WTC11 (cell line): ENCODE data around the gene LY6G5B. TPM values are rescaled to one million over a fixed set of nuclear protein-coding genes. Genes with fewer than 3 reads are reported as not detected.

Experiments
- ATAC-seq: fragments of 200-7000 bp; cut with Tn5 transposase; 2 replicates; pipeline ENCODE4 v1.10.0; 2021; ENCODE audit warnings: mild to moderate bottlenecking, moderate library complexity
- CTCF ChIA-PET: fragments of 300-600 bp; sonication (Branson Sonifier 250); formaldehyde crosslinking; loops from one replicate; lab custom pipeline; 2021; ENCODE audit warnings: antibody characterized with exemption; lab: Charles Lee
- POLR2A ChIA-PET: fragments of 350-600 bp; sonication (Branson Sonifier 250); formaldehyde crosslinking; loops from one replicate; lab custom pipeline; 2021; ENCODE audit warnings: antibody characterized with exemption; lab: Charles Lee
- DNase-seq: peaks from one replicate; pipeline ENCODE4 v3.0.0; 2021; ENCODE audit warnings: low spot score
- H3K27ac Mint-ChIP-seq: 2 replicates; pipeline ENCODE4 v1.8.0; 2021; ENCODE audit warnings: mixed read lengths
- H3K27me3 Mint-ChIP-seq: 2 replicates; pipeline ENCODE4 v1.8.0; 2021; ENCODE audit warnings: low read depth, mild to moderate bottlenecking, moderate library complexity, mixed read lengths
- H3K36me3 Mint-ChIP-seq: 2 replicates; pipeline ENCODE4 v1.8.0; 2021; ENCODE audit warnings: mixed read lengths
- H3K4me1 Mint-ChIP-seq: 2 replicates; pipeline ENCODE4 v1.8.0; 2022; ENCODE audit warnings: mixed read lengths
- H3K4me3 Mint-ChIP-seq: 2 replicates; pipeline ENCODE4 v1.8.0; 2021; ENCODE audit warnings: mild to moderate bottlenecking, moderate library complexity, mixed read lengths
- H3K9me3 Mint-ChIP-seq: 2 replicates; pipeline ENCODE4 v1.8.0; 2021; ENCODE audit warnings: mixed read lengths
- AR ChIP-seq: fragments of 250-450 bp; sonication (Bioruptor Pico); IDR thresholded peaks from 2 replicates; pipeline ENCODE4 v1.9.0; 2021; ENCODE audit warnings: mild to moderate bottlenecking
- E2F4 ChIP-seq: sonication (generic); formaldehyde crosslinking; IDR thresholded peaks from 2 replicates; pipeline ENCODE4 v1.8.1; 2022; ENCODE audit warnings: low read depth, mild to moderate bottlenecking, moderate library complexity, missing genetic modification reagents, borderline replicate concordance
- ESRRA ChIP-seq: sonication (generic); formaldehyde crosslinking; IDR thresholded peaks from 2 replicates; pipeline ENCODE4 v1.8.1; 2022; ENCODE audit warnings: mild to moderate bottlenecking, missing genetic modification reagents, borderline replicate concordance
- IRF2 ChIP-seq: sonication (generic); formaldehyde crosslinking; IDR thresholded peaks from 2 replicates; pipeline ENCODE4 v1.8.0; 2022; ENCODE audit warnings: low read depth, missing genetic modification reagents, borderline replicate concordance
- KAT7 ChIP-seq: sonication (generic); formaldehyde crosslinking; IDR thresholded peaks from 2 replicates; pipeline ENCODE4 v1.8.1; 2023; ENCODE audit warnings: missing genetic modification reagents, mild to moderate bottlenecking, borderline replicate concordance
- MAX ChIP-seq: sonication (generic); formaldehyde crosslinking; IDR thresholded peaks from 2 replicates; pipeline ENCODE4 v1.8.0; 2022; ENCODE audit warnings: mild to moderate bottlenecking, missing genetic modification reagents
- PRDM15 ChIP-seq: sonication (generic); formaldehyde crosslinking; IDR thresholded peaks from 2 replicates; pipeline ENCODE4 v1.8.0; 2022; ENCODE audit warnings: missing genetic modification reagents
- PREB ChIP-seq: sonication (generic); formaldehyde crosslinking; IDR thresholded peaks from 2 replicates; pipeline ENCODE4 v1.8.1; 2022; ENCODE audit warnings: mild to moderate bottlenecking, missing genetic modification reagents, moderate library complexity, borderline replicate concordance
- TP53 ChIP-seq: sonication (generic); formaldehyde crosslinking; IDR thresholded peaks from 2 replicates; pipeline ENCODE4 v1.8.1; 2023; ENCODE audit warnings: mild to moderate bottlenecking, missing genetic modification reagents
- total RNA-seq: library from RNA; stranded (reverse); gene quantifications from 3 replicates; pipeline ENCODE4 v1.2.3, GENCODE V29; 2021

LY6G5B gene
- total RNA-seq, 1 experiment from 2014 or later: 15.7 TPM

- peak; percentile 76 for ATAC-seq
- Mint-ChIP-seq H3K36me3 (no peaks in the 10 kb centered on the region), H3K27ac (peak overlapping the region; percentile 20; the same call in 1 of the 2 replicates), H3K4me3 (no peak overlapping the region; the same call in 1 of the 2 replicates), H3K27me3 (peaks cover 4% of the 10 kb centered on the region; the same call in 1 of the 2 replicates), H3K9me3 (no peaks in the 10 kb centered on the region), H3K4me1 (peaks cover 37% of the 10 kb centered on the region)
- DNase-seq: peak; percentile 71
- no peak for TF ChIP-seq PREB (CRISPR knock-in tag)
- TF ChIP-seq TP53 (CRISPR knock-in tag): no peak
- TF ChIP-seq MAX: 0 out of 2 replicates have a peak, but pooled peaks have one; percentile 36
- ChIA-PET POLR2A (no interaction called here), CTCF (interaction anchor here (0.5 to 1.3 kb wide), 6 partner anchors 12 to 385 kb away, joined by 3 to 9 read pairs (median 6); partner anchors contain the start of genes ABHD16A, DDAH2 and GPANK1)
Observed at GRCh38 chr6:31717499-31718222, 47.9 kb downstream of the LY6G5B start.

GRCh38 chr6:31718265-31718664 lies 48.5 kb downstream of the LY6G5B start:
- ATAC-seq (peak; percentile 11), DNase-seq (no peak)
- Mint-ChIP-seq H3K36me3 (no peaks in the 10 kb centered on the region), H3K4me1 (peaks cover 33% of the 10 kb centered on the region), H3K4me3 (peak overlapping the region; percentile 13; the same call in 1 of the 2 replicates), H3K27me3 (peaks cover 4% of the 10 kb centered on the region; the same call in 1 of the 2 replicates), H3K27ac (no peak overlapping the region), H3K9me3 (no peaks in the 10 kb centered on the region)
- POLR2A ChIA-PET: no interaction called here
- CTCF ChIA-PET: no interaction called here
- TF ChIP-seq ESRRA (CRISPR knock-in tag) (no peak), KAT7 (CRISPR knock-in tag) (no peak)

- H3K27me3 Mint-ChIP-seq: peaks cover 4% of the 10 kb centered on the region; the same call in 1 of the 2 replicates
- no peak for ATAC-seq
- ChIA-PET CTCF (interaction anchor here (0.8 to 1.9 kb wide), 3 partner anchors 11 to 51 kb away, joined by 3 to 4 read pairs (median 4); no protein-coding TSS in a partner anchor), POLR2A (interaction anchor here (0.5 kb wide), 1 partner anchor 18 kb away, joined by 3 read pairs; no protein-coding TSS in a partner anchor)
- TF ChIP-seq PRDM15 (CRISPR knock-in tag) (peak; percentile 49; the same call in 1 of the 2 replicates), IRF2 (CRISPR knock-in tag) (no peak), AR (CRISPR knock-in tag) (no peak), ESRRA (CRISPR knock-in tag) (no peak), E2F4 (CRISPR knock-in tag) (no peak)
- no peaks in the 10 kb centered on the region for H3K9me3 Mint-ChIP-seq
- H3K36me3 Mint-ChIP-seq: no peaks in the 10 kb centered on the region
- peaks cover 27% of the 10 kb centered on the region for H3K4me1 Mint-ChIP-seq
- no peak overlapping the region for H3K27ac Mint-ChIP-seq
- DNase-seq: no peak
- 0 out of 2 replicates have a peak overlapping the region, but pooled peaks have one; percentile 13 for H3K4me3 Mint-ChIP-seq
Observed at GRCh38 chr6:31719001-31719400, 49.2 kb downstream of the LY6G5B start.
